ENCODE results near the gene MYO1D.
"Not testable (repeated sequence)": the region's sequence is repeated elsewhere in the genome, so short reads cannot be mapped to it uniquely, and the experiment has no call there.

MYO1D gene

DNA sequence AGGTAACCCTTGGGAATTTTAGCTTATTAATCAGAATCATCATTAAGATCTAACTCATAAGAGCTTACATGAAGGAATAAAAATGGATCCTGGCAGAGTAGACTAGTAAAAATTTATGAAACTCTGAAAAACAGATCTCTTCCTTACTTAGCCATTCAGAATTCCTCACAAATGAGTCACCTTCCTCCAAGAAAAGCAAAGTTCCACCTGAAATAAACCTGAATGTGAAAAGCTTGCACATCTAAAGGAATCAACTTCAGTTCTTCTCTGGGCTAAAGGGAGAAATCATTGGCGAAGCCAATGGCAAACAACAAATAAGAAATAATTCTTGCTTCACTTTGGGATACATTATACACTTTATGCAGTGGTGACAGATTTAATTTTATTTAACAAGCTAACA lies 22.7 kb downstream of the MYO1D start:
- DNase-seq = no peak

DNA sequence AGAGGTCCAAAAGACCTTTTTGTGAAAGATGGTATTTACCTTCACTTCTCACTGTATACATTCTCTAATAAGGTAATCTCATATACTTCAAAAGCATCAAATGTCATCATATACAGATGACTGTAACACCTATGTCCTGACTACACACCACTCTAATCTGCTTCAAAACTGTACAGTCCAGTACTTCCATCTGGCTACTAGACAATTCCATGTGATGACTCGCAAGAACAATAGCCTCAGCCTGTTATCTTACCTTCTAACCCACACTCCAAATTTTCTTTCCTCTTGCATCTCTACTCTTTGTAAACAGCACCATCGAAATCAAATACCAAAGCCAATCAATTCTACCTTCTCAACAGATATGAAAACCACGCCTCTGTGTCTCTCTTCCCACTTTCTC lies 24.1 kb downstream of the MYO1D start:
- DNase-seq = no peak

- no peak for DNase-seq
These were observed 27.0 kb downstream of the MYO1D start for GRCh38 chr17:32849879-32850278.

GRCh38 chr17:32847977-32848376 lies 28.9 kb downstream of the MYO1D start:
- DNase-seq = no peak

- no peak for DNase-seq
These were observed 30.8 kb downstream of the MYO1D start for GRCh38 chr17:32846143-32846542.

DNA sequence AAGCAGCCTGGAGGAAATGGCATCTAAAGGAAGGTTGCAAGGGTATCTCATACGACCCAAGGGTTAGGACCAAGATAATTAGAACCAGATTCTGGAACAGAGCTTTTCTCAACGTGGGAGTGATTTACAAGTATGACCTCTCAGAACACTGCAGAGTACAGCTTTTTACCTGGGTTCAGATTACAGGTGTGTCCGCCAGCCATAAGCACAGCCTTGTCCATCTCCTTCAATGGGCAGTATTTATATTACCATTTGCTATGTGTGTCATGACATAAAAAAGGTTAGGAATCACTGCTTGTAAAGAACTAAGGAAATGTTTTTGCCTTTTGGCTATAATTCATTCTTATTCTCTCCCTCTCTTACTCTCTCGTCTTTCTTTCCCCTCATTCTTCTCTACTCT lies 36.7 kb downstream of the MYO1D start:
- no peak for DNase-seq

DNA sequence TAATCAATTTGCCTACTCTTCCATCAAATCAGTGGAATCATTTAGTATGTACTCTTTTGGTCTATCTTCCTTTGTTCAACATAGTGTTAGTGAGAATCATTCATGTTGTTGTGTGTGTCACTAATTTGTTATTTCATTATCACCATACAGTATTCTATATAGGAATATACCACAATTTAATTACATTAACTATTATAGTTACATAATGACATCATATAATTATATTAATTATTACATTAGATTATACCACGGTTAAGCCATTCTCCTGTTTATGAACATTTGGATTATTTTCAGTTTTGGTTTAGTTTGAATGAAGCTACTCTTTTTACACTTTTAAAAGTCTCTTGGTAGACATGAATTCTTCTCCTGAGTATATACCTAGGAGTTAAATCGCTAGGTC lies 40.4 kb downstream of the MYO1D start:
- DNase-seq = no peak

- no peak for DNase-seq
These were observed 41.6 kb downstream of the MYO1D start for GRCh38 chr17:32835291-32835761.

- no peak for DNase-seq
These were observed 42.8 kb downstream of the MYO1D start for GRCh38 chr17:32834104-32834503.

DNA sequence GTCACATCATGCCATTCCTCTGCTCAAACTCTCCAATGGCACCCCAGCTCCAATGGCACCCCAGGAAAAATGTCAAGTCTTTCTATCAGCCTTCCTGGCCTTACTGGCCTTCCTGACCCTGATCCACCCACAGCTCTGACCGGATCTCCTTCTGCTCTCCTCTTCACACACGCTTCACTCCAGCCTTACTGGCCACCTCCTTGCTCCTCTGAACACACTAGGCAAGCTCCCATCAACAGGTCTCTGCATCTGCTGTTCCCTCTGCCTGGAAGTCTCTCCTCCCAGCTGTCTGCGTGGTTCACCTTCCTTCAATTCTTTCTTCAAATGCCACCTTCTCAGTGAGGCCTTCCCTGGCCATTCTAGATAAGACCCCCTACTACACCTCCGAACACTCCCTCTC lies 43.4 kb downstream of the MYO1D start:
- no peak for DNase-seq

GRCh38 chr17:32833076-32833475 lies 43.8 kb downstream of the MYO1D start:
- no peak for DNase-seq

GRCh38 chr17:32831627-32832243 lies 45.2 kb downstream of the MYO1D start:
- no peak for DNase-seq

DNA sequence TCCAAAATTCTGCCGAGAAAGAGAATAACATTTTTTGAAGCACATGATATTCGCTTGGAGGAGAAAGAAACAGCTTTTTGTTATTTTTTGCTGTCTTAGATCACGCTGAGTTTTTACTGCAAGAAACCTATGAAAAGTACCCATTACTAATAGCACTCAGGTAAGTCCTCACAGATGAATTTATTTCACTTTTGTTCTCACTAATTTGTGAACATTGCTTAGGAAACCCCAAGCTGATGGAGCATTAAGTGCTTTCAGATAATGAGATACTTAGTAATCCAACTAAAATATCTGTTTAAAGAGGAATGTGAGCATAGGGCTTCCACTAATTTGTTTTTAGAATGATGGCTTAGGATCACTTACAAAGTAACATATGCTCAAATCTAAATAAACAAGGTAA lies 45.7 kb downstream of the MYO1D start:
- DNase-seq = no peak

GRCh38 chr17:32828822-32829221 lies 48.1 kb downstream of the MYO1D start:
- no peak for DNase-seq

DNA sequence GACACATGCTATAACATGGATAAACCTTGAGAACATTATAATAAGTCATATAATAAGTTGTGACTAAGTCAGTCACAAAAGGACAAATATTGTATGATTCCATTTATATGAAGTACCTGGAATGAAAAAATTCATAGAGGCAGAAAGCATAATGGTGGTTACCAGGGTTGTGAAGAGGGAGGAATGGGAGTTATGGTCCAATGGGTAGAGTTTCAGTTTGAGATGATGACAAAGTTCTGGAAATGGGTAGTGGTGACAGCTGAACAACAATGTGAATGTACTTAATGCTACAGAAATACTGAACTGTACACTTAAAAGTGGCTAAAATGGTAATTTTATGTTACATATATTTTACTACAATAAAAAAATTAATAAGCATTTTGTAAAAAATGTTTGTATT lies 49.7 kb downstream of the MYO1D start:
- DNase-seq = no peak

DNA sequence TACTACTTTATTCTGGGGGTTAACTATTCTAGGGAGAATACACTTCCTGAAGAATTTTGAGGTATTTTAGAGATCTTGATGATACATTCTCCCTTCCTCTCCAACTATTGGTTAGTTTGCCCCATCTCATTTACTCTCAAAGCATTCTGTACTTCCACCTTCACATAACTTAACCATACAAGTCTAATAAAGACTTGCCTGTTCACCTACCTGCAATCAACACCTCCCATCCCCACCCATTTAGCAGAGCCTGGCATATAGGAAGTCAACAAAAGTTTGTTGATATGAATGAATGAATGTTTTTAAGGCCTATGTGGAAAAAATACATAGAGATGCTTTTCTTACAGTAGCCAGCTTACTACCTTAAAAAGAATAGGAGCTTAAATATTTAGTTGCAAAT lies 50.8 kb downstream of the MYO1D start:
- no peak for DNase-seq

DNA sequence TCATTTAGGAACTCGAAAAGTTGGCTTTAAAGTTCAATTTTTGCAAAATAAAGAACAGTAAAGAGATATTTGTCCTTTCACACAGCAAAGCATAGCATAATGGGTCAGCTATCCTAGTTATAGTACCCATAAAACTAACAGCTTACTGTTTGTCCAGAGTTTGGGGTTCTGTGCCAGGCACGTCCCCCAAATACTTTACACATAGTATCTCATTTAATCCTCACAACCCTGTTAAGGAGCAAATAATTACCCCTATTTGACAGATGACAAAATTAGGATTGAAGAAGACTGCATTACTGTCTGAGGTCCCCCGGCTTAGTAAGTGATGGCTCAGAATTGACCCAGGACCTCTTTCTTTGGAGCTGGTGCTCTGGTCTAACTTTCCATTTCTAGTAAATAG lies 52.6 kb downstream of the MYO1D start:
- DNase-seq = no peak

DNA sequence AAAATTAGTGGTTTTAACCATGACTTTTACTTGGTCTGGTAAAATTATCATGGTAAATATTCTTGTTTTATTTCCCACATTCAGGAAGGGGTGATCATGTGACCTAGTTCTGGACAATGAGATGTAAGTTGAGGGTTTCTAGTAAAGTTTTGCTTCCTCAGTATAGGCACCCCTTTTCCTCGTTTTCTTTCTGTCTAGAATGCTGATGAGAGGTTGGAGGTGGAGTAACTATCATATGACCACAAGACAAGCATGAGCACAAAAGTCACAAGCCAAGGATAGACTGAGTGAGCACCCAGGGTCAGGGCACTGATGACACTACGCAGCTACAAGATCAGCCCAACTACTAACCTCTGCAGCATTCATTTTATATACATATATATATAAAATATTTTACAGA lies 53.9 kb downstream of the MYO1D start:
- no peak for DNase-seq

DNA sequence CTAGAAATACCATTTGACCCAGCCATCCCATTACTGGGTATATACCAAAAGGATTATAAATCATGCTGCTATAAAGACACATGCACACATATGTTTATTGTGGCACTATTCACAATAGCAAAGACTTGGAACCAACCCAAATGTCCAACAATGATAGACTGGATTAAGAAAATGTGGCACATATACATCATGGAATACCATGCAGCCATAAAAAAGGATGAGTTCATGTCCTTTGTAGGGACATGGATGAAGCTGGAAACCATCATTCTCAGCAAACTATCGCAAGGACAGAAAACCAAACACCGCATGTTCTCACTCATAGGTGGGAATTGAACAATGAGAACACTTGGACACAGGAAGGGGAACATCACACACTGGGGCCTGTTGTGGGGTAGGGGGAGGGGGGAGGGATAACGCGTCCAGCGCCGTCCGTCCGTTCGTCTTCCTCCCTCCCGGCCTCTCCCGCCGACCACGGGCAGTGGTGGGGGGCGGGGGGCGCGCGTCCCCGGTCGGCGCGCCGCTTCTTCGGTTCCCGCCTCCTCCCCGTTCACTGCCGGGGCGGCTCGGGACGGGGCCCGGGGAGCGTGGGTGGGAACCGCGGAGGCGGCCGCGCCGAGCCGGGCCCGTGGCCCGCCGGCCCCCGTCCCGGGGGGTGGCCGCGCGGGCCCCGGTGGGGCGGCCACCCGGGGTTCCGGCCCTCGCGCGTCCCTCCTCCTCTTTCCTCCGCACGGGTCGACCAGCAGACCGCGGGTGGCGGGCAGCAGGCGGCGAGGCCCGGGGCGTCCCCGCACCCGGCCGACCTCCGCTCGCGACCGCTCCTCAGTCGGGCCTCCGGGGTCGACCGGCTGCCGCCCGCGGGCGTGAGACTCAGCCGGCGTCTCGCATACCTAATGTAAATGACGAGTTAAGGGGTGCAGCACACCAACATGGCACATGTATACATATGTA lies 54.7 kb downstream of the MYO1D start:
- not testable (repeated sequence) for DNase-seq

DNA sequence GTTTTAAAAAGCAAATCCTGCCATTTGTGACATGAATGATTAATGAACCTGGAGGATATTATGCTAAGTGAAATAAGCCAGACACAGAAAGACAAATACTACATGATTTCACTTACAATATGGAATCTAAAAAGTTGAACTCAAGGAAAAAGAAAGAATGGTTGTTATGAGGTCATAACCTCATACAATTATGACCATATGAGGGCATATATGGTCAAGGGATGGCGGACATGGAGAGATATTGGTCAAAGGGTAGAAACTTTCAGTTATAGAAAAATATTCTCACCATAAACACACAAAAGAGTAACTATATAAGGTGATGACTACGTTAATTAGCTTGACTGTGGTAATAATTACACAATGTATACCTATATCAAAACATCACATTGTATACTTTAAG lies 56.5 kb downstream of the MYO1D start:
- no peak for DNase-seq

DNA sequence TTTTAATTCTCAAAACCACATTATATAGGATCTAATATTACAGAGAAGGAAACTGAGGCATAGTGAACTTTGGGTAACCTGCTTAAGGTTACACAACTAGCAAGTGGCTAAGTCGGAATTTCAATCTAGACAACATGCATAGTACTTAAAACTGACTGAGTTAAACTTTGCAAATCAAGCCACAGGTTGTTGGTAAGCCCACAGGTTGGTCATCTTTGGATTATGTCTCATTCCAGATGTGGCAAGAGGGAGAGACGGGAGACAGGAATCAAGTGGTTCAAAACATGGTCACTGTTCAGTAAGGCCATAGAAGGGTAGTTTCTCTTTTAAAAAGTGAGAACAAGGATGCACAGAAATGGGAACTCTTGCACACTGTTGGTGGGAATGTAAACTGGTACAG lies 57.1 kb downstream of the MYO1D start:
- no peak for DNase-seq

- DNase-seq = no peak
These were observed 57.9 kb downstream of the MYO1D start for GRCh38 chr17:32819035-32819434.

DNA sequence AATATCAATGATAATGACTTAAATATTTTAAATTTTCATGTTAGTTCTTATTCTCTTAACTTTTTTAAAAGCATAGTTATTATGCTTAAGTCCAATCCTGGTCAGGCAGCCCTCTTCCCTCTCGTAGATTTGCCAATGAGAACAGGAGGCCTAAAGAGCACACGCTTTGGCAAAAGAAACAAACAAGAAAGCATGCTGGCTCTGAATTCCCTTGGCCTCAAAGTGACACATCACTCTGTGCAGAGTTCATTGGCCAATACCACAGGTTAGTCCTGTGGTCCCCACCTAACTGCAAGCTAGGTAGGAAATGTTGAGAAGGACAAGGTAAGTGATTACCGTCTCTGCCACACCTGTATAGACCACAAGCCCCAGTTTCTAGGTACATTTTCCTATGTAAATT lies 61.5 kb downstream of the MYO1D start:
- no peak for DNase-seq

- DNase-seq = no peak
These were observed 62.1 kb downstream of the MYO1D start for GRCh38 chr17:32814836-32815235.

Data from activated gamma-delta T cell (primary cell).